Astrocyte (in vitro differentiated cells and primary cell): ENCODE measurements around the gene NRSN2. TPM values are rescaled to one million over a fixed set of nuclear protein-coding genes. Genes with fewer than 3 reads are reported as not detected.

Experiments used
- DNase-seq: peaks from one replicate; pipeline ENCODE4 v3.0.0-alpha.2; 2010; ENCODE audit warnings: low read depth
- FAIRE-seq: peaks from 2 replicates; lab custom pipeline; 2011; peaks lifted over from hg19 to GRCh38; lab: Jason Lieb, UNC
- H2AFZ ChIP-seq: 2 replicates; pipeline ENCODE4 v1.6.0; 2012; ENCODE audit warnings: low read depth, low read length, inconsistent platforms
- H3K27ac ChIP-seq: 2 replicates; pipeline ENCODE4 v1.5.1; 2011; ENCODE audit warnings: low read depth, low read length, inconsistent platforms
- H3K27me3 ChIP-seq: 2 replicates; pipeline ENCODE4 v1.6.0; 2011; ENCODE audit warnings: low read length, inconsistent platforms; ENCODE audit not compliant: insufficient read depth
- H3K36me3 ChIP-seq: 2 replicates; pipeline ENCODE4 v1.5.1; 2011; ENCODE audit warnings: low read length, inconsistent platforms; ENCODE audit not compliant: insufficient read depth
- H3K4me1 ChIP-seq: 2 replicates; pipeline ENCODE4 v1.5.1; 2011; ENCODE audit warnings: low read length, inconsistent platforms; ENCODE audit not compliant: insufficient read depth
- H3K4me2 ChIP-seq: 2 replicates; pipeline ENCODE4 v1.6.0; 2012; ENCODE audit warnings: low read length, inconsistent platforms
- H3K4me3 ChIP-seq: 2 replicates; pipeline ENCODE4 v1.5.1; 2011; ENCODE audit warnings: low read depth, mild to moderate bottlenecking, low read length, inconsistent platforms; ENCODE audit not compliant: insufficient read depth
- H3K79me2 ChIP-seq: 2 replicates; pipeline ENCODE4 v1.6.0; 2012; ENCODE audit warnings: mild to moderate bottlenecking, low read length, inconsistent platforms; ENCODE audit not compliant: insufficient read depth
- H3K9ac ChIP-seq: 2 replicates; pipeline ENCODE4 v1.6.0; 2012; ENCODE audit warnings: mild to moderate bottlenecking, low read length, inconsistent platforms
- H3K9me3 ChIP-seq: 2 replicates; pipeline ENCODE4 v1.5.1; 2012; ENCODE audit warnings: low read depth, mild to moderate bottlenecking, low read length, inconsistent platforms; ENCODE audit not compliant: insufficient read depth
- H4K20me1 ChIP-seq: 2 replicates; pipeline ENCODE4 v1.6.0; 2012; ENCODE audit warnings: low read length, inconsistent platforms; ENCODE audit not compliant: insufficient read depth
- H3K27ac Mint-ChIP-seq: one replicate; pipeline ENCODE4 v1.8.0; 2021; ENCODE audit warnings: mild to moderate bottlenecking, mixed read lengths; ENCODE audit not compliant: unreplicated experiment
- H3K27me3 Mint-ChIP-seq: one replicate; pipeline ENCODE4 v1.8.0; 2021; ENCODE audit warnings: low read depth, mixed read lengths; ENCODE audit not compliant: unreplicated experiment
- H3K36me3 Mint-ChIP-seq: one replicate; pipeline ENCODE4 v1.8.0; 2021; ENCODE audit warnings: low read depth, mixed read lengths; ENCODE audit not compliant: unreplicated experiment
- H3K4me1 Mint-ChIP-seq: one replicate; pipeline ENCODE4 v1.8.0; 2021; ENCODE audit warnings: low read depth, mixed read lengths; ENCODE audit not compliant: unreplicated experiment
- H3K4me3 Mint-ChIP-seq: one replicate; pipeline ENCODE4 v1.8.0; 2021; ENCODE audit warnings: mild to moderate bottlenecking, moderate library complexity, mixed read lengths; ENCODE audit not compliant: unreplicated experiment
- H3K9me3 Mint-ChIP-seq: one replicate; pipeline ENCODE4 v1.8.0; 2021; ENCODE audit warnings: mild to moderate bottlenecking, mixed read lengths; ENCODE audit not compliant: unreplicated experiment
- EZH2 ChIP-seq: IDR thresholded peaks from 2 replicates; pipeline ENCODE4 v1.6.1; 2012; ENCODE audit warnings: mild to moderate bottlenecking, low read length, inconsistent platforms; ENCODE audit not compliant: insufficient read depth
- total RNA-seq: library from RNA; stranded (reverse); gene quantifications from 2 replicates; pipeline ENCODE4 v1.2.1, GENCODE V29; 2021
- TF ChIP-seq, protein P1 (sequence below): IDR thresholded peaks from 2 replicates; pipeline ENCODE4 v1.5.1; 2011; ENCODE audit warnings: low read depth, mild to moderate bottlenecking, inconsistent platforms, low read length, moderate library complexity; ENCODE audit not compliant: insufficient read depth

NRSN2 gene
- total RNA-seq, 1 donor from 2014 or later = 57.8 TPM

DNA sequence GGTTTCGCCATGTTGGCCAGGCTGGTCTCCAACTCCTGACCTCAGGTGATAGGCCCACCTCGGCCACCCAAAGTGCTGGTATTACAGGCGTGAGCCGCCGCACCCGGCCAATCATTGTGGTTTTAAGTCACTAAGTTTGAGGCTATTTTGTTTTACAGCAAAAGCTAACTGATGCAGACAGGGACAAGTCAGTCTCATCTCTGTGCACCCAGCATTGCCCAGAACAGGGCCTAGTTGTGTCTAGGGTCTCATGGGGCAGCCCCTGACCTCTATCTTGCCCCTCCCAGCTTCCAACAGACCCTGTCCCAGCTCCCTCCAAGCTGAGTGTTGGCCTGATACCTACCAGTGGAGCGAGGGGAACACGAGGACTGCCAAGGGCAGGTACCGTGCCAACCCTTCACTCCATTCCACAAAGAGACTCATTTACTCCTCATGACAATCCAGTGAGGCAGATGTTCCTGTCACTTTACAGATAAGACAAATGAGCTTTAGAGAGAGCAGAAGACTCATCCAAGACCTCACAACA, 52.3 kb downstream of the NRSN2 start:
- H2AFZ ChIP-seq = no peak overlapping the region
- no peak for DNase-seq
- no peaks in the 10 kb centered on the region for H3K27me3 ChIP-seq
- no peak overlapping the region for H3K4me2 ChIP-seq
- H4K20me1 ChIP-seq = no peaks in the 10 kb centered on the region
- Mint-ChIP-seq H3K4me3 (no peak overlapping the region), H3K36me3 (peaks cover 23% of the 10 kb centered on the region), H3K9me3 (no peaks in the 10 kb centered on the region), H3K4me1 (peaks cover 13% of the 10 kb centered on the region), H3K27me3 (no peaks in the 10 kb centered on the region), H3K27ac (no peak overlapping the region)
- no peak overlapping the region for H3K4me3 ChIP-seq
- H3K27ac ChIP-seq = no peak overlapping the region
- no peak for FAIRE-seq
- no peaks in the 10 kb centered on the region for H3K9me3 ChIP-seq
- H3K79me2 ChIP-seq = no peaks in the 10 kb centered on the region
- H3K36me3 ChIP-seq = peaks cover 3% of the 10 kb centered on the region
- H3K9ac ChIP-seq = no peak overlapping the region
- TF ChIP-seq EZH2 = no peak
- TF ChIP-seq, protein P1, sequence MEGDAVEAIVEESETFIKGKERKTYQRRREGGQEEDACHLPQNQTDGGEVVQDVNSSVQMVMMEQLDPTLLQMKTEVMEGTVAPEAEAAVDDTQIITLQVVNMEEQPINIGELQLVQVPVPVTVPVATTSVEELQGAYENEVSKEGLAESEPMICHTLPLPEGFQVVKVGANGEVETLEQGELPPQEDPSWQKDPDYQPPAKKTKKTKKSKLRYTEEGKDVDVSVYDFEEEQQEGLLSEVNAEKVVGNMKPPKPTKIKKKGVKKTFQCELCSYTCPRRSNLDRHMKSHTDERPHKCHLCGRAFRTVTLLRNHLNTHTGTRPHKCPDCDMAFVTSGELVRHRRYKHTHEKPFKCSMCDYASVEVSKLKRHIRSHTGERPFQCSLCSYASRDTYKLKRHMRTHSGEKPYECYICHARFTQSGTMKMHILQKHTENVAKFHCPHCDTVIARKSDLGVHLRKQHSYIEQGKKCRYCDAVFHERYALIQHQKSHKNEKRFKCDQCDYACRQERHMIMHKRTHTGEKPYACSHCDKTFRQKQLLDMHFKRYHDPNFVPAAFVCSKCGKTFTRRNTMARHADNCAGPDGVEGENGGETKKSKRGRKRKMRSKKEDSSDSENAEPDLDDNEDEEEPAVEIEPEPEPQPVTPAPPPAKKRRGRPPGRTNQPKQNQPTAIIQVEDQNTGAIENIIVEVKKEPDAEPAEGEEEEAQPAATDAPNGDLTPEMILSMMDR = no peak
- peaks cover 3% of the 10 kb centered on the region for H3K4me1 ChIP-seq

DNA sequence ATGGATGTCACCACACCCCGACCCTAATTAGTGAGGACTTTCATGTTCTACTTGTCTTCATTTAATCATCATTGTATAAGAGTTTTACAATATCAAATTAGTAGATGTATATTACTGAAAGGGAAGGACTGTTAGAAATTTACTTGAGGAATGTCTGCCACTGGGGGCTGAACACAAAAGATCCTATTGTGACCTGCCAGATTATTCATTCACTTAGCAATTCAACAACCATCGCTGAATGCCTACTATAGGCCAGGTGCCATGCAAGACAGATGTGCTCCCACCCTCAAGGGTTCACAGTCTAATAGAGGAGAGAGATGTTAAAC, 53.2 kb downstream of the NRSN2 start:
- Histone ChIP-seq H3K27ac (no peak overlapping the region), H3K36me3 (peaks cover 3% of the 10 kb centered on the region), H3K27me3 (no peaks in the 10 kb centered on the region), H3K4me3 (no peak overlapping the region), H3K9ac (no peak overlapping the region), H3K9me3 (no peaks in the 10 kb centered on the region), H3K4me2 (no peak overlapping the region), H3K79me2 (no peaks in the 10 kb centered on the region), H4K20me1 (no peaks in the 10 kb centered on the region), H2AFZ (no peak overlapping the region), H3K4me1 (peaks cover 3% of the 10 kb centered on the region)
- DNase-seq (no peak), FAIRE-seq (no peak)
- peaks cover 22% of the 10 kb centered on the region for H3K36me3 Mint-ChIP-seq
- H3K4me1 Mint-ChIP-seq = peaks cover 14% of the 10 kb centered on the region
- H3K9me3 Mint-ChIP-seq = no peaks in the 10 kb centered on the region
- TF ChIP-seq EZH2 = no peak
- TF ChIP-seq, protein P1 = no peak
- peak overlapping the region; percentile 70 for H3K27ac Mint-ChIP-seq
- no peak overlapping the region for H3K4me3 Mint-ChIP-seq
- H3K27me3 Mint-ChIP-seq = no peaks in the 10 kb centered on the region

DNA sequence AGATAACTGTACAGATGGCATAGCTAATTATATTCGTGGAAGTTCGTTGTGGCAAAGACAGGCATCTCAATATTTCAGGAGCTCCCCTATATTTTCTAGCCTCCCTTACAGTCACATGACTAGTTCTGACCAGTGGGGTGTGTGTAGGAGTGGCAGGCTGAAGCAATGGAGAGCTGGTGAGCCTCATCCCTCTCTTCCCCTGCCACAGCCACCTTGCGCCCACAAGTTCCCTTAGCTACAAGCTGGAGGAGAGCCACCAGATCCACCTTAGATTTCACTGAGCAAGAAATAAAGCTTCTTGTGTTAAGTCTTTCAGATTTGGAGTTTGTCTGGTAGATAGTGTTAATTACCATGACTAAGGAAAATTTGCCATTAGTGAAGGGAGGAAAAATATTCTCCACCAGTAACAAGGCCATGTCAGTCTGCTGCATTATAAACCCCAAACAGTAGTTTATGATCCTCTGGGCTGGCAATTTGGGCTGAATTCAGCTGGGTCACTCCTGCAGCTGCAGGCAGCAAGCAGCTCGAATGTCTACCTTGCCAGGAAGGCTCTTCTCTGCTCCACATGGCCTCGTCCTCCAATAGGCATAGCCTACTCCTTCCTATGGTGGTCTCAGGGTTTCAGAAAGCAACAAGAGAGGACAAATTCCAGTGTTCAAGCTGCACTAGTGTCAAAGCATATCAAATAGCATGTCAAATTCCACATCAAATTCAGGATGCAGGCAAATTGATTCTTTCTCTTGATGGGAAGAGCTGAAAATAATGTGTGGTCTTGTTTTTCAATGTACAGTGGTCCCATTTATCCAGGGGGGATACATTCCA, 53.8 kb downstream of the NRSN2 start:
- Histone ChIP-seq H4K20me1 (no peaks in the 10 kb centered on the region), H3K27ac (no peak overlapping the region), H3K9me3 (no peaks in the 10 kb centered on the region), H3K9ac (no peak overlapping the region), H3K27me3 (no peaks in the 10 kb centered on the region), H3K36me3 (peaks cover 3% of the 10 kb centered on the region), H3K4me2 (no peak overlapping the region), H3K4me3 (no peak overlapping the region), H2AFZ (no peak overlapping the region), H3K79me2 (no peaks in the 10 kb centered on the region), H3K4me1 (peaks cover 3% of the 10 kb centered on the region)
- H3K27me3 Mint-ChIP-seq = no peaks in the 10 kb centered on the region
- H3K9me3 Mint-ChIP-seq = no peaks in the 10 kb centered on the region
- DNase-seq = no peak
- H3K4me1 Mint-ChIP-seq = peaks cover 14% of the 10 kb centered on the region
- TF ChIP-seq EZH2 = no peak
- TF ChIP-seq, protein P1 = no peak
- no peak overlapping the region for H3K4me3 Mint-ChIP-seq
- no peak for FAIRE-seq
- H3K36me3 Mint-ChIP-seq = peaks cover 21% of the 10 kb centered on the region
- peak overlapping the region; percentile 70 for H3K27ac Mint-ChIP-seq
